IPS-20b (cell line): ENCODE measurements around the gene POMGNT1.
"Not testable (repeated sequence)": the region's sequence is repeated elsewhere in the genome, so short reads cannot be mapped to it uniquely, and the experiment has no call there.

Experiments used
- H3K27ac ChIP-seq: one replicate; pipeline ENCODE4 v1.5.1; 2013; ENCODE audit warnings: low read length
- H3K27me3 ChIP-seq: 2 replicates; pipeline ENCODE4 v1.6.1; 2013; ENCODE audit warnings: mild to moderate bottlenecking, low read length, inconsistent platforms; ENCODE audit not compliant: insufficient read depth
- H3K36me3 ChIP-seq: 2 replicates; pipeline ENCODE4 v1.6.1; 2013; ENCODE audit warnings: low read depth, mild to moderate bottlenecking, inconsistent platforms, low read length, moderate library complexity; ENCODE audit not compliant: insufficient read depth
- H3K4me1 ChIP-seq: 2 replicates; pipeline ENCODE4 v1.6.1; 2013; ENCODE audit warnings: mild to moderate bottlenecking, control low read depth, inconsistent platforms, low read length, moderate library complexity; ENCODE audit not compliant: insufficient read depth
- H3K4me3 ChIP-seq: 2 replicates; pipeline ENCODE4 v1.5.1; 2013; ENCODE audit warnings: mild to moderate bottlenecking, low read length, inconsistent platforms
- H3K9ac ChIP-seq: 2 replicates; pipeline ENCODE4 v1.6.1; 2013; ENCODE audit warnings: low read depth, mild to moderate bottlenecking, inconsistent platforms, low read length, moderate library complexity
- H3K9me3 ChIP-seq: 2 replicates; pipeline ENCODE4 v1.6.1; 2013; ENCODE audit warnings: mild to moderate bottlenecking, low read depth, low read length, inconsistent platforms; ENCODE audit not compliant: insufficient read depth

Gene POMGNT1

GRCh38 chr1:46197964-46198811, at the start of gene POMGNT1:
Gene POMGNT1, minus strand, starts transcription at chr1:46198434. Its CDS starts 613 bp downstream, at chr1:46197821.
- no peaks in the 10 kb centered on the region for H3K27me3 ChIP-seq
- peak within 1 kb of the TSS; percentile 90 for H3K9ac ChIP-seq
- peak within 1 kb of the TSS; percentile 90 for H3K4me3 ChIP-seq
- no peaks in the 10 kb centered on the region for H3K9me3 ChIP-seq
- peaks cover 3% of the 10 kb centered on the region; the same call in 1 of the 2 replicates for H3K4me1 ChIP-seq
- no peak within 1 kb of the TSS for H3K27ac ChIP-seq
- peaks cover 21% of the 10 kb centered on the region for H3K36me3 ChIP-seq

- Histone ChIP-seq H3K9ac (peak within 1 kb of the TSS; percentile 94), H3K27me3 (no peaks in the 10 kb centered on the region), H3K4me3 (peak within 1 kb of the TSS; percentile 96), H3K27ac (peak within 1 kb of the TSS; percentile 42), H3K9me3 (no peaks in the 10 kb centered on the region), H3K4me1 (0 out of 2 replicates have a peak, but pooled peaks cover 7% of the 10 kb centered on the region), H3K36me3 (peaks cover 38% of the 10 kb centered on the region)
Measured at GRCh38 chr1:46247436-46248121, 49.3 kb upstream of the POMGNT1 start, which contains the start of gene RAD54L. Gene RAD54L, plus strand, starts transcription at chr1:46247763. Its CDS starts 643 bp downstream, at chr1:46248406.

GRCh38 chr1:46246548-46247435, 48.6 kb upstream of the POMGNT1 start:
- H3K27ac ChIP-seq: peak overlapping the region; percentile 42
- H3K9me3 ChIP-seq: no peaks in the 10 kb centered on the region
- H3K4me3 ChIP-seq: peak overlapping the region; percentile 90
- H3K4me1 ChIP-seq: 0 out of 2 replicates have a peak, but pooled peaks cover 7% of the 10 kb centered on the region
- peaks cover 30% of the 10 kb centered on the region for H3K36me3 ChIP-seq
- no peaks in the 10 kb centered on the region for H3K27me3 ChIP-seq
- H3K9ac ChIP-seq: peak overlapping the region; percentile 87

GRCh38 chr1:46246136-46246535, 47.9 kb upstream of the POMGNT1 start:
- Histone ChIP-seq H3K36me3 (peaks cover 23% of the 10 kb centered on the region), H3K9ac (peak overlapping the region; percentile 87; the same call in 1 of the 2 replicates), H3K4me3 (peak overlapping the region; percentile 90)
- not testable (repeated sequence) for H3K9me3 ChIP-seq, H3K27me3 ChIP-seq, H3K27ac ChIP-seq, H3K4me1 ChIP-seq

GRCh38 chr1:46244656-46245371, 46.6 kb upstream of the POMGNT1 start:
- no peak overlapping the region for H3K9ac ChIP-seq

GRCh38 chr1:46243831-46244230, 45.6 kb upstream of the POMGNT1 start:
- not testable (repeated sequence) for H3K27me3 ChIP-seq, H3K4me1 ChIP-seq, H3K4me3 ChIP-seq, H3K27ac ChIP-seq, H3K36me3 ChIP-seq, H3K9ac ChIP-seq, H3K9me3 ChIP-seq

More at GRCh38 chr1:46244656-46245371, 46.6 kb upstream of the POMGNT1 start:
- Histone ChIP-seq H3K27me3 (no peaks in the 10 kb centered on the region), H3K36me3 (peaks cover 11% of the 10 kb centered on the region), H3K4me1 (0 out of 2 replicates have a peak, but pooled peaks cover 7% of the 10 kb centered on the region), H3K4me3 (no peak overlapping the region), H3K9me3 (no peaks in the 10 kb centered on the region), H3K27ac (no peak overlapping the region)

GRCh38 chr1:46242918-46243317, 44.7 kb upstream of the POMGNT1 start:
- H3K4me3 ChIP-seq: no peak overlapping the region
- H3K27ac ChIP-seq: no peak overlapping the region
- peaks cover 4% of the 10 kb centered on the region for H3K9me3 ChIP-seq
- no peaks in the 10 kb centered on the region for H3K4me1 ChIP-seq
- H3K27me3 ChIP-seq: no peaks in the 10 kb centered on the region
- H3K36me3 ChIP-seq: no peaks in the 10 kb centered on the region
- H3K9ac ChIP-seq: no peak overlapping the region

- H3K9ac ChIP-seq, H3K4me1 ChIP-seq, H3K36me3 ChIP-seq, H3K27me3 ChIP-seq, H3K4me3 ChIP-seq, H3K27ac ChIP-seq: not testable (repeated sequence)
- H3K9me3 ChIP-seq: peaks cover 14% of the 10 kb centered on the region
Measured at GRCh38 chr1:46241733-46242132, 43.5 kb upstream of the POMGNT1 start.

- peaks cover 17% of the 10 kb centered on the region for H3K9me3 ChIP-seq
- H3K27ac ChIP-seq, H3K36me3 ChIP-seq, H3K9ac ChIP-seq, H3K4me1 ChIP-seq, H3K4me3 ChIP-seq, H3K27me3 ChIP-seq: not testable (repeated sequence)
Measured at GRCh38 chr1:46238865-46239264, 40.6 kb upstream of the POMGNT1 start.

- H3K9me3 ChIP-seq: peaks cover 17% of the 10 kb centered on the region
- no peaks in the 10 kb centered on the region for H3K4me1 ChIP-seq
- H3K36me3 ChIP-seq: no peaks in the 10 kb centered on the region
- H3K27me3 ChIP-seq: no peaks in the 10 kb centered on the region
- no peak overlapping the region for H3K27ac ChIP-seq
- no peak overlapping the region for H3K9ac ChIP-seq
- no peak overlapping the region for H3K4me3 ChIP-seq
Measured at GRCh38 chr1:46236882-46237281, 38.6 kb upstream of the POMGNT1 start.

GRCh38 chr1:46231231-46231630, 33.0 kb upstream of the POMGNT1 start:
- H3K27ac ChIP-seq, H3K4me1 ChIP-seq, H3K36me3 ChIP-seq, H3K4me3 ChIP-seq, H3K9ac ChIP-seq, H3K9me3 ChIP-seq, H3K27me3 ChIP-seq: not testable (repeated sequence)
